HepG2 (cell line): ENCODE results near the gene PCAT7. TPM values are rescaled to one million over a fixed set of nuclear protein-coding genes. Genes with fewer than 3 reads are reported as not detected.

Source experiments
- GABPB1 ChIP-seq: IDR thresholded peaks from 2 replicates; pipeline ENCODE4 v1.6.1; 2016; ENCODE audit warnings: mild to moderate bottlenecking, missing genetic modification reagents, moderate library complexity, missing compliant biosample characterization
- GMEB1 ChIP-seq: sonication (generic); formaldehyde crosslinking; IDR thresholded peaks from 2 replicates; pipeline ENCODE4 v1.5.1; 2020; ENCODE audit warnings: missing genetic modification reagents, mild to moderate bottlenecking, borderline replicate concordance
- LBX2 ChIP-seq: sonication (generic); formaldehyde crosslinking; IDR thresholded peaks from 2 replicates; pipeline ENCODE4 v1.5.0; 2020; ENCODE audit warnings: missing genetic modification reagents, mild to moderate bottlenecking, borderline replicate concordance
- MED13 ChIP-seq: sonication (generic); formaldehyde crosslinking; IDR thresholded peaks from 2 replicates; pipeline ENCODE4 v1.5.0; 2020; ENCODE audit warnings: missing genetic modification reagents
- NR2C2 ChIP-seq: sonication (generic); formaldehyde crosslinking; IDR thresholded peaks from 2 replicates; pipeline ENCODE4 v1.4.0; 2020; ENCODE audit warnings: missing genetic modification reagents, mild to moderate bottlenecking, moderate library complexity, borderline replicate concordance
- RBM39 ChIP-seq: fragments of 200-400 bp; formaldehyde crosslinking; IDR thresholded peaks from one replicate; pipeline ENCODE4 v1.6.1; 2018; ENCODE audit warnings: antibody characterized with exemption, mild to moderate bottlenecking, low read depth, low read length; ENCODE audit not compliant: poor library complexity, severe bottlenecking
- SAP130 ChIP-seq: IDR thresholded peaks from 2 replicates; pipeline ENCODE4 v1.6.1; 2016; ENCODE audit warnings: low read depth
- ZMYM4 ChIP-seq: sonication (generic); formaldehyde crosslinking; IDR thresholded peaks from 2 replicates; pipeline ENCODE4 v1.8.1; 2023; ENCODE audit warnings: mild to moderate bottlenecking, missing genetic modification reagents
- ZNF335 ChIP-seq: sonication (generic); formaldehyde crosslinking; IDR thresholded peaks from 2 replicates; pipeline ENCODE4 v1.4.0; 2020; ENCODE audit warnings: missing genetic modification reagents
- ZNF598 ChIP-seq: sonication (generic); formaldehyde crosslinking; IDR thresholded peaks from 2 replicates; pipeline ENCODE4 v1.5.1; 2020; ENCODE audit warnings: mild to moderate bottlenecking, missing genetic modification reagents, borderline replicate concordance
- ZNF883 ChIP-seq: sonication (generic); formaldehyde crosslinking; IDR thresholded peaks from 2 replicates; pipeline ENCODE4 v1.5.1; 2020; ENCODE audit warnings: mild to moderate bottlenecking, missing genetic modification reagents; ENCODE audit errors: not compliant biosample characterization
- ZSCAN31 ChIP-seq: sonication (generic); formaldehyde crosslinking; IDR thresholded peaks from 2 replicates; pipeline ENCODE4 v1.5.0; 2020; ENCODE audit warnings: low read depth, mild to moderate bottlenecking, missing genetic modification reagents
- polyA plus RNA-seq, 8 experiments: library from polyadenylated mRNA; depleted of rRNA in 3 of 8; stranded (reverse) in 7 of 8; unstranded in 1 of 8; fragments of >200 nt; fragmentation: Illumina TruSeq in 4 of 8; extraction: Trizol in 4 of 8; gene quantifications; 2 replicates each; pipeline versions ENCODE4 v1.2.1 to v1.2.3, GENCODE V29; 2011 to 2016; ENCODE audit warnings: low read depth in 4 of 8, missing spikeins in 1 of 8, mixed read lengths in 1 of 8; ENCODE audit not compliant: insufficient read depth in 1 of 8
- total RNA-seq, 5 experiments: library from RNA; depleted of rRNA; stranded (reverse); fragments of >200 nt; fragmentation: Illumina TruSeq; extraction: Trizol; gene quantifications; 2 replicates each; pipeline ENCODE4 v1.2.3, GENCODE V29; 2016; ENCODE audit warnings: low read depth in 1 of 5
- TF ChIP-seq, protein P1 (sequence below): sonication (generic); formaldehyde crosslinking; IDR thresholded peaks from 2 replicates; pipeline ENCODE4 v1.8.0; 2022; ENCODE audit warnings: low read depth, missing genetic modification reagents
- TF ChIP-seq, protein P2 (sequence below): sonication (generic); formaldehyde crosslinking; IDR thresholded peaks from 2 replicates; pipeline ENCODE4 v1.4.0; 2020; ENCODE audit warnings: mild to moderate bottlenecking, missing genetic modification reagents
- TF ChIP-seq, protein P3 (sequence below): IDR thresholded peaks from 2 replicates; pipeline ENCODE4 v1.6.1; 2016; ENCODE audit warnings: missing compliant biosample characterization, missing genetic modification reagents, borderline replicate concordance
- TF ChIP-seq, protein P4 (sequence below): sonication (generic); formaldehyde crosslinking; IDR thresholded peaks from 2 replicates; pipeline ENCODE4 v1.5.0; 2020; ENCODE audit warnings: missing genetic modification reagents

Gene PCAT7
- total and polyA plus RNA-seq, 2 of the 13 experiments (the other 11 are each of a cell fraction or from before 2014, with no cell fraction given) = 2.3 to 3.9 TPM

DNA sequence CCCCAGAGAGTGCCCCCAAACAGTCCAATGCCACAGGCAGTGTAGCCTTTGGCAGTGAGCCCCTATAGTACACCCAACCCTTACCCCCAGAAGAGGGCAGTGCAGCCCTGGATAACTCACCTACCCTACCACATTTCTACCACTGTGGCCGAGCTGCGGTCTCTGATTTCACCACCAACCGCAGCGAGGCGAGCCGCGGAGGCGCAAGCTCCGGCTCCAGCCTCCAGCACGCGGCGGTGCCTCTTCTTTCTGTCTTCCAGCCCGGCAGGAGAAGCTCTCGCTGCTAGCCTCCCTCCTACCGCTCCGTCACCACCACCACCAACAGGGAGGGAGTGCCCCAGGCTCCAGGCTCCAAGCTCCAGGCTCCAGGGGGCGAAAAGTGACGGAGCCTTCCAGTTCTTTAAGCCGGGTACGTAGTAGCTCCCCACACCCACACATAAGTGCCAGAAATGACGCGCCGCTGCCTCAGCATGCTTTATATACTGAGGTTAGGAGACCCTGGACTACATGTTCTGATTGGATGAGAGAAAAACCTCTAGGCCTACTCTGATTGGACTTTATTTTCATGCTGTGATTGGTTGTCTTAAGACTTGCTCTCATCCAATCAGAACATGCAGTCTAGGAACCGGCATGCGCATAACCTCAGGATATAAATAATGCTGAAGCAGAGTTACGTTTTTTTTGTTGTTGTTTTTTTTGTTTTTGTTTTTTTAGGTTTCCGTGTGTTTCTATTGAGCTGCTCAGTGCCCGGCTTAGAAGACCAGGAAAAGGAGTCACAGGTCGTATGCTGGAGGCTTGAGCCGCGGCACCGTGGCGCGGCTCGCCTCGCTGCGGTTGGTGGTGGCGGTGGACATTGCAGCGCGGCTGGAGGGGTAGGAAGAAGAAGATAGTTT is at the start of gene PCAT7 (continued):
- TF ChIP-seq GMEB1 (CRISPR knock-in tag) = peak; percentile 50; the same call in 1 of the 2 replicates
- TF ChIP-seq, protein P1, sequence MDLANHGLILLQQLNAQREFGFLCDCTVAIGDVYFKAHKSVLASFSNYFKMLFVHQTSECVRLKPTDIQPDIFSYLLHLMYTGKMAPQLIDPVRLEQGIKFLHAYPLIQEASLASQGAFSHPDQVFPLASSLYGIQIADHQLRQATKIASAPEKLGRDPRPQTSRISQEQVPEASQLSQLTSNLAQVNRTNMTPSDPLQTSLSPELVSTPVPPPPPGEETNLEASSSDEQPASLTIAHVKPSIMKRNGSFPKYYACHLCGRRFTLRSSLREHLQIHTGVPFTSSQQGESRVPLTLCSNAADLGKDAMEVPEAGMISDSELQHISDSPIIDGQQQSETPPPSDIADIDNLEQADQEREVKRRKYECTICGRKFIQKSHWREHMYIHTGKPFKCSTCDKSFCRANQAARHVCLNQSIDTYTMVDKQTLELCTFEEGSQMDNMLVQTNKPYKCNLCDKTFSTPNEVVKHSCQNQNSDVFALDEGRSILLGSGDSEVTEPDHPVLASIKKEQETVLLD (CRISPR knock-in tag) = no peak
- TF ChIP-seq RBM39 = no peak
- TF ChIP-seq, protein P2, sequence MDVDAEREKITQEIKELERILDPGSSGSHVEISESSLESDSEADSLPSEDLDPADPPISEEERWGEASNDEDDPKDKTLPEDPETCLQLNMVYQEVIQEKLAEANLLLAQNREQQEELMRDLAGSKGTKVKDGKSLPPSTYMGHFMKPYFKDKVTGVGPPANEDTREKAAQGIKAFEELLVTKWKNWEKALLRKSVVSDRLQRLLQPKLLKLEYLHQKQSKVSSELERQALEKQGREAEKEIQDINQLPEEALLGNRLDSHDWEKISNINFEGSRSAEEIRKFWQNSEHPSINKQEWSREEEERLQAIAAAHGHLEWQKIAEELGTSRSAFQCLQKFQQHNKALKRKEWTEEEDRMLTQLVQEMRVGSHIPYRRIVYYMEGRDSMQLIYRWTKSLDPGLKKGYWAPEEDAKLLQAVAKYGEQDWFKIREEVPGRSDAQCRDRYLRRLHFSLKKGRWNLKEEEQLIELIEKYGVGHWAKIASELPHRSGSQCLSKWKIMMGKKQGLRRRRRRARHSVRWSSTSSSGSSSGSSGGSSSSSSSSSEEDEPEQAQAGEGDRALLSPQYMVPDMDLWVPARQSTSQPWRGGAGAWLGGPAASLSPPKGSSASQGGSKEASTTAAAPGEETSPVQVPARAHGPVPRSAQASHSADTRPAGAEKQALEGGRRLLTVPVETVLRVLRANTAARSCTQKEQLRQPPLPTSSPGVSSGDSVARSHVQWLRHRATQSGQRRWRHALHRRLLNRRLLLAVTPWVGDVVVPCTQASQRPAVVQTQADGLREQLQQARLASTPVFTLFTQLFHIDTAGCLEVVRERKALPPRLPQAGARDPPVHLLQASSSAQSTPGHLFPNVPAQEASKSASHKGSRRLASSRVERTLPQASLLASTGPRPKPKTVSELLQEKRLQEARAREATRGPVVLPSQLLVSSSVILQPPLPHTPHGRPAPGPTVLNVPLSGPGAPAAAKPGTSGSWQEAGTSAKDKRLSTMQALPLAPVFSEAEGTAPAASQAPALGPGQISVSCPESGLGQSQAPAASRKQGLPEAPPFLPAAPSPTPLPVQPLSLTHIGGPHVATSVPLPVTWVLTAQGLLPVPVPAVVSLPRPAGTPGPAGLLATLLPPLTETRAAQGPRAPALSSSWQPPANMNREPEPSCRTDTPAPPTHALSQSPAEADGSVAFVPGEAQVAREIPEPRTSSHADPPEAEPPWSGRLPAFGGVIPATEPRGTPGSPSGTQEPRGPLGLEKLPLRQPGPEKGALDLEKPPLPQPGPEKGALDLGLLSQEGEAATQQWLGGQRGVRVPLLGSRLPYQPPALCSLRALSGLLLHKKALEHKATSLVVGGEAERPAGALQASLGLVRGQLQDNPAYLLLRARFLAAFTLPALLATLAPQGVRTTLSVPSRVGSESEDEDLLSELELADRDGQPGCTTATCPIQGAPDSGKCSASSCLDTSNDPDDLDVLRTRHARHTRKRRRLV (CRISPR knock-in tag) = 0 out of 2 replicates have a peak, but pooled peaks have one; percentile 46
- peak; percentile 88; the same call in 1 of the 2 replicates for TF ChIP-seq ZNF598 (CRISPR knock-in tag)
- peak; percentile 86 for TF ChIP-seq SAP130 (CRISPR knock-in tag)
- TF ChIP-seq LBX2 = no peak
- TF ChIP-seq, protein P3, sequence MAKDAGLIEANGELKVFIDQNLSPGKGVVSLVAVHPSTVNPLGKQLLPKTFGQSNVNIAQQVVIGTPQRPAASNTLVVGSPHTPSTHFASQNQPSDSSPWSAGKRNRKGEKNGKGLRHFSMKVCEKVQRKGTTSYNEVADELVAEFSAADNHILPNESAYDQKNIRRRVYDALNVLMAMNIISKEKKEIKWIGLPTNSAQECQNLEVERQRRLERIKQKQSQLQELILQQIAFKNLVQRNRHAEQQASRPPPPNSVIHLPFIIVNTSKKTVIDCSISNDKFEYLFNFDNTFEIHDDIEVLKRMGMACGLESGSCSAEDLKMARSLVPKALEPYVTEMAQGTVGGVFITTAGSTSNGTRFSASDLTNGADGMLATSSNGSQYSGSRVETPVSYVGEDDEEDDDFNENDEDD (CRISPR knock-in tag) = peak; percentile 25; the same call in 1 of the 2 replicates
- TF ChIP-seq ZMYM4 (CRISPR knock-in tag) = peak; percentile 95
- peak; percentile 40; the same call in 1 of the 2 replicates for TF ChIP-seq NR2C2
- peak; percentile 72 for TF ChIP-seq ZNF883 (CRISPR knock-in tag)
- TF ChIP-seq, protein P4, sequence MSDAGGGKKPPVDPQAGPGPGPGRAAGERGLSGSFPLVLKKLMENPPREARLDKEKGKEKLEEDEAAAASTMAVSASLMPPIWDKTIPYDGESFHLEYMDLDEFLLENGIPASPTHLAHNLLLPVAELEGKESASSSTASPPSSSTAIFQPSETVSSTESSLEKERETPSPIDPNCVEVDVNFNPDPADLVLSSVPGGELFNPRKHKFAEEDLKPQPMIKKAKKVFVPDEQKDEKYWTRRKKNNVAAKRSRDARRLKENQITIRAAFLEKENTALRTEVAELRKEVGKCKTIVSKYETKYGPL (CRISPR knock-in tag) = no peak
- peak; percentile 35; the same call in 1 of the 2 replicates for TF ChIP-seq ZNF335 (CRISPR knock-in tag)
- no peak for TF ChIP-seq MED13 (CRISPR knock-in tag)
- peak; percentile 48; the same call in 1 of the 2 replicates for TF ChIP-seq ZSCAN31 (CRISPR knock-in tag)
- TF ChIP-seq GABPB1 (CRISPR knock-in tag) = peak; percentile 15
